Activated CD4-positive, CD25-positive, alpha-beta regulatory T cell treated with anti-CD3 and anti-CD28 coated beads, Interleukin-2, amount 50 U/mL, for 24 hours (primary cell): Measurements from ENCODE around the gene ST8SIA6.
"Not testable (repeated sequence)": the region's sequence is repeated elsewhere in the genome, so short reads cannot be mapped to it uniquely, and the experiment has no call there.

Source experiments
- ATAC-seq, 2 donors: fragments of 150-1000 bp; cut with Tn5 transposase; one replicate each; pipeline ENCODE4 v1.10.0; 2021; ENCODE audit warnings: mild to moderate bottlenecking in 1 of 2, moderate library complexity in 1 of 2

ST8SIA6 gene

GRCh38 chr10:17425584-17426262, 28.7 kb downstream of the ST8SIA6 start:
- peak; percentile 58 to 63 for ATAC-seq

- ATAC-seq: peak in 1 of 2 donors; percentile 34
Observed at GRCh38 chr10:17423632-17424186, 30.7 kb downstream of the ST8SIA6 start.

GRCh38 chr10:17422931-17423330, 31.5 kb downstream of the ST8SIA6 start:
- no peak for ATAC-seq

- ATAC-seq: no peak
Observed at GRCh38 chr10:17418249-17418648, 36.1 kb downstream of the ST8SIA6 start.

- no peak for ATAC-seq
Observed at GRCh38 chr10:17416442-17417211, 37.8 kb downstream of the ST8SIA6 start.

GRCh38 chr10:17415046-17415658, 39.2 kb downstream of the ST8SIA6 start:
- ATAC-seq: no peak

- ATAC-seq: no peak
Observed at GRCh38 chr10:17414484-17414883, 39.9 kb downstream of the ST8SIA6 start.

- no peak for ATAC-seq
Observed at GRCh38 chr10:17413876-17414275, 40.5 kb downstream of the ST8SIA6 start.

GRCh38 chr10:17412323-17412722, 42.1 kb downstream of the ST8SIA6 start:
- ATAC-seq: no peak

GRCh38 chr10:17410907-17411306, 43.5 kb downstream of the ST8SIA6 start:
- ATAC-seq: no peak

GRCh38 chr10:17409170-17409733, 45.1 kb downstream of the ST8SIA6 start:
- ATAC-seq: no peak

- no peak for ATAC-seq
Observed at GRCh38 chr10:17407047-17407446, 47.3 kb downstream of the ST8SIA6 start.

- no peak for ATAC-seq
Observed at GRCh38 chr10:17406036-17406834, 48.2 kb downstream of the ST8SIA6 start.

- no peak for ATAC-seq
Observed at GRCh38 chr10:17403161-17403560, 51.2 kb downstream of the ST8SIA6 start.

- not testable (repeated sequence) for ATAC-seq
Observed at GRCh38 chr10:17402040-17402439, 52.4 kb downstream of the ST8SIA6 start.

- no peak for ATAC-seq
Observed at GRCh38 chr10:17396004-17396403, 58.4 kb downstream of the ST8SIA6 start.

GRCh38 chr10:17394854-17395253, 59.5 kb downstream of the ST8SIA6 start:
- peak; percentile 80 to 91 for ATAC-seq

- no peak for ATAC-seq
Observed at GRCh38 chr10:17387861-17388503, 66.4 kb downstream of the ST8SIA6 start.

GRCh38 chr10:17386616-17387075, 67.7 kb downstream of the ST8SIA6 start:
- no peak for ATAC-seq

- ATAC-seq: no peak
Observed at GRCh38 chr10:17386021-17386420, 68.4 kb downstream of the ST8SIA6 start.

GRCh38 chr10:17385066-17385465, 69.3 kb downstream of the ST8SIA6 start:
- no peak for ATAC-seq
